ENCODE measurements around the gene SNRNP27.

GRCh38 chr2:69916106-69916505, 22.4 kb downstream of the SNRNP27 start:
- TF ChIP-seq, protein P1, sequence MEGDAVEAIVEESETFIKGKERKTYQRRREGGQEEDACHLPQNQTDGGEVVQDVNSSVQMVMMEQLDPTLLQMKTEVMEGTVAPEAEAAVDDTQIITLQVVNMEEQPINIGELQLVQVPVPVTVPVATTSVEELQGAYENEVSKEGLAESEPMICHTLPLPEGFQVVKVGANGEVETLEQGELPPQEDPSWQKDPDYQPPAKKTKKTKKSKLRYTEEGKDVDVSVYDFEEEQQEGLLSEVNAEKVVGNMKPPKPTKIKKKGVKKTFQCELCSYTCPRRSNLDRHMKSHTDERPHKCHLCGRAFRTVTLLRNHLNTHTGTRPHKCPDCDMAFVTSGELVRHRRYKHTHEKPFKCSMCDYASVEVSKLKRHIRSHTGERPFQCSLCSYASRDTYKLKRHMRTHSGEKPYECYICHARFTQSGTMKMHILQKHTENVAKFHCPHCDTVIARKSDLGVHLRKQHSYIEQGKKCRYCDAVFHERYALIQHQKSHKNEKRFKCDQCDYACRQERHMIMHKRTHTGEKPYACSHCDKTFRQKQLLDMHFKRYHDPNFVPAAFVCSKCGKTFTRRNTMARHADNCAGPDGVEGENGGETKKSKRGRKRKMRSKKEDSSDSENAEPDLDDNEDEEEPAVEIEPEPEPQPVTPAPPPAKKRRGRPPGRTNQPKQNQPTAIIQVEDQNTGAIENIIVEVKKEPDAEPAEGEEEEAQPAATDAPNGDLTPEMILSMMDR (IDR thresholded peaks at IDR 0.05) = no peak
- no peak for TF ChIP-seq ZFX (IDR thresholded peaks at IDR 0.05; ENCODE audit: borderline replicate concordance)
